SK-N-SH treated with all-trans-retinoic acid at 6 μM for 48 hours (cell line): Measurements from ENCODE around the gene SCIN.

ENCODE experiments used
- ATAC-seq: fragments of 200-7000 bp; cut with Tn5 transposase; 3 replicates; pipeline ENCODE4 v1.9.1; 2020; ENCODE audit warnings: mild to moderate bottlenecking, moderate library complexity
- ARNTL ChIP-seq: fragments of 450-650 bp; formaldehyde crosslinking; IDR thresholded peaks from 2 replicates; pipeline ENCODE4 v1.5.0; 2020; ENCODE audit warnings: low read depth, mild to moderate bottlenecking, moderate library complexity, borderline replicate concordance
- BACH2 ChIP-seq: fragments of 250-450 bp; sonication (Bioruptor Pico); IDR thresholded peaks from 2 replicates; pipeline ENCODE4 v1.9.0; 2021; ENCODE audit warnings: mild to moderate bottlenecking, borderline replicate concordance
- CSDC2 ChIP-seq: fragments of 250-450 bp; sonication (Bioruptor Pico); IDR thresholded peaks from 2 replicates; pipeline ENCODE4 v1.5.0; 2020; ENCODE audit warnings: mild to moderate bottlenecking, moderate library complexity
- ESRRG ChIP-seq: fragments of 250-450 bp; sonication (Bioruptor Pico); IDR thresholded peaks from 2 replicates; pipeline ENCODE4 v1.6.1; 2021; ENCODE audit warnings: mild to moderate bottlenecking
- GLIS3 ChIP-seq: fragments of 250-450 bp; sonication (Bioruptor Pico); IDR thresholded peaks from 2 replicates; pipeline ENCODE4 v1.5.0; 2020; ENCODE audit warnings: mild to moderate bottlenecking, moderate library complexity
- ISL1 ChIP-seq: fragments of 250-450 bp; sonication (Bioruptor Pico); IDR thresholded peaks from 2 replicates; pipeline ENCODE4 v2.1.2; 2022; ENCODE audit warnings: mild to moderate bottlenecking, moderate library complexity
- OSR1 ChIP-seq: fragments of 250-450 bp; sonication (Bioruptor Pico); IDR thresholded peaks from 2 replicates; pipeline ENCODE4 v1.8.0; 2022; ENCODE audit warnings: moderate library complexity, mild to moderate bottlenecking, inconsistent platforms
- PPARA ChIP-seq: fragments of 250-450 bp; sonication (Bioruptor Pico); IDR thresholded peaks from 2 replicates; pipeline ENCODE4 v1.5.0; 2020; ENCODE audit warnings: mild to moderate bottlenecking, borderline replicate concordance
- RARB ChIP-seq: fragments of 250-450 bp; sonication (Bioruptor Pico); IDR thresholded peaks from 2 replicates; pipeline ENCODE4 v1.8.0; 2021; ENCODE audit warnings: mild to moderate bottlenecking, moderate library complexity
- SNAI2 ChIP-seq: fragments of 250-450 bp; sonication (Bioruptor Pico); IDR thresholded peaks from 2 replicates; pipeline ENCODE4 v1.5.0; 2020; ENCODE audit warnings: mild to moderate bottlenecking, moderate library complexity
- TCF4 ChIP-seq: fragments of 250-450 bp; sonication (Bioruptor Pico); IDR thresholded peaks from 2 replicates; pipeline ENCODE4 v1.8.0; 2021; ENCODE audit warnings: mild to moderate bottlenecking, moderate library complexity, borderline replicate concordance
- TOX ChIP-seq: fragments of 250-450 bp; sonication (Bioruptor Pico); IDR thresholded peaks from 2 replicates; pipeline ENCODE4 v1.8.0; 2021; ENCODE audit warnings: mild to moderate bottlenecking, moderate library complexity, borderline replicate concordance
- ZFP3 ChIP-seq: fragments of 250-450 bp; sonication (Bioruptor Pico); IDR thresholded peaks from 2 replicates; pipeline ENCODE4 v1.5.0; 2020; ENCODE audit warnings: mild to moderate bottlenecking, moderate library complexity
- ZFP30 ChIP-seq: fragments of 450-650 bp; formaldehyde crosslinking; IDR thresholded peaks from 2 replicates; pipeline ENCODE4 v1.5.0; 2022; ENCODE audit warnings: mild to moderate bottlenecking, moderate library complexity
- ZNF565 ChIP-seq: fragments of 450-650 bp; formaldehyde crosslinking; conservative IDR thresholded peaks from 2 replicates; pipeline ENCODE4 v1.5.0; 2020; ENCODE audit warnings: low read depth, mild to moderate bottlenecking, moderate library complexity
- ZNF70 ChIP-seq: fragments of 450-650 bp; formaldehyde crosslinking; IDR thresholded peaks from 2 replicates; pipeline ENCODE4 v1.5.0; 2020; ENCODE audit warnings: mild to moderate bottlenecking, moderate library complexity
- ZNF8 ChIP-seq: fragments of 450-650 bp; formaldehyde crosslinking; IDR thresholded peaks from 2 replicates; pipeline ENCODE4 v1.5.0; 2020; ENCODE audit warnings: mild to moderate bottlenecking, moderate library complexity
- TF ChIP-seq, protein P1 (sequence below): fragments of 250-450 bp; sonication (Bioruptor Pico); IDR thresholded peaks from 2 replicates; pipeline ENCODE4 v1.8.0; 2021; ENCODE audit warnings: low read depth, mild to moderate bottlenecking, moderate library complexity, borderline replicate concordance
- TF ChIP-seq, protein P2 (sequence below): fragments of 250-450 bp; sonication (Bioruptor Pico); IDR thresholded peaks from 2 replicates; pipeline ENCODE4 v1.5.1; 2020; ENCODE audit warnings: low read depth, mild to moderate bottlenecking, moderate library complexity
- TF ChIP-seq, protein P3 (sequence below): fragments of 250-450 bp; sonication (Bioruptor Pico); IDR thresholded peaks from 2 replicates; pipeline ENCODE4 v1.8.0; 2020; ENCODE audit warnings: mild to moderate bottlenecking, moderate library complexity, borderline replicate concordance
- TF ChIP-seq, protein P4 (sequence below): fragments of 250-450 bp; sonication (Bioruptor Pico); IDR thresholded peaks from 2 replicates; pipeline ENCODE4 v1.5.0; 2020; ENCODE audit warnings: mild to moderate bottlenecking, moderate library complexity
- TF ChIP-seq, protein P5 (sequence below): fragments of 250-450 bp; sonication (Bioruptor Pico); IDR thresholded peaks from 2 replicates; pipeline ENCODE4 v1.5.1; 2021; ENCODE audit warnings: mild to moderate bottlenecking, moderate library complexity

The SCIN gene

DNA sequence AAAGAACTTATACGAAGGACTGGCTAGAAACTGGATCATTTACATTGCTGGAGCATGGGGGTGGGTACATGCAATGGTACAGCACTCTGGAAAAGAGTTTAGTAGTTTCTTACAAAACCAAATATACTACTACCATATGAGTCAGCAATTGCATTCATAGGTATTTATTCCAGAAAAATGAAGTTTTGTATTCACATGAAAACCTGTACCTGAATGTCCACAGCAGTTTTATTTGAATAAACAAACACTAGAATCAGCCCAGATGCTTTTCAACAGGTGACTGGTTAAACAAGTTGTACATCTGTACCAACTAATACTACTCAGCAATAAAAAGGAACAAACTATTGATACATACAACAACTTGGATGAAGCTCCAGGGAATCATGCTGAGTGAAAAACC is 3.4 kb downstream of the SCIN start (continued):
- TF ChIP-seq, protein P1, sequence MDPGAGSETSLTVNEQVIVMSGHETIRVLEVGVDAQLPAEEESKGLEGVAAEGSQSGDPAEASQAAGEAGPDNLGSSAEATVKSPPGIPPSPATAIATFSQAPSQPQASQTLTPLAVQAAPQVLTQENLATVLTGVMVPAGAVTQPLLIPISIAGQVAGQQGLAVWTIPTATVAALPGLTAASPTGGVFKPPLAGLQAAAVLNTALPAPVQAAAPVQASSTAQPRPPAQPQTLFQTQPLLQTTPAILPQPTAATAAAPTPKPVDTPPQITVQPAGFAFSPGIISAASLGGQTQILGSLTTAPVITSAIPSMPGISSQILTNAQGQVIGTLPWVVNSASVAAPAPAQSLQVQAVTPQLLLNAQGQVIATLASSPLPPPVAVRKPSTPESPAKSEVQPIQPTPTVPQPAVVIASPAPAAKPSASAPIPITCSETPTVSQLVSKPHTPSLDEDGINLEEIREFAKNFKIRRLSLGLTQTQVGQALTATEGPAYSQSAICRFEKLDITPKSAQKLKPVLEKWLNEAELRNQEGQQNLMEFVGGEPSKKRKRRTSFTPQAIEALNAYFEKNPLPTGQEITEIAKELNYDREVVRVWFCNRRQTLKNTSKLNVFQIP (CRISPR knock-in tag) = no peak
- TF ChIP-seq TCF4 (CRISPR knock-in tag) = no peak
- TF ChIP-seq ZFP30 (CRISPR knock-in tag) = no peak
- TF ChIP-seq ZNF565 (CRISPR knock-in tag) = no peak

DNA sequence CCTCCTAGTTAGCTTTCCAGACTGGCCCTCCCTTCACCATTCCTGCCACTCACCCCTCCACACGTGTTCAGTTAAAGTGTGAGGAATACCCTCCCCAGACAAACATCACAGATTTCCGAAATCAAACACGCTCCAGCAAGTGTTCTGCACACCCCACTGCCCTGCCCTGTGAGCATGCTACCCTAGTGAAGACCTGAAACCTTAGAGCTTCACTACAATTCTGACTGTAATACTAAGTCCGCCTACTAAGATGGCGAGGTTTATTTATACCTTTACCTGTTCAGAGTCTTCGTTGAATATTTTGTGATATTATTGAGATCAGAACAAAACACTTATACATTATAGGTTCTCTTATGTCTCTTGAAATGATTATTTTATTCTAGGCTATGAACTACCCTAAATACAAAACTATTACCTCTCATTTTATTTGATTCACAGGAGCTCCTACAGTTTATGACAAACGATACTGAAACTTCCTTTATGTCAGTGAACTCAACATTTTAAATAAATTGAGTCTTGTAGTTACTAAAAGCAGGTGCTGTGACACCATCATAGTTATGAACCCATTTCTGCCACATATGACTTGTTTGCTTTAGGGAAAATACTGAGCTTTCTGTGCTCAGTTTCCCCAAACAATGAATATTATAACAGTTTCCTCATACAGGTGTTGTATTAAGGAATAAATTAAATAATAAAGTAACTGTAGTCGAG is 8.6 kb downstream of the SCIN start:
- ATAC-seq = no peak
- no peak for TF ChIP-seq ARNTL (CRISPR knock-in tag)
- TF ChIP-seq ISL1 (CRISPR knock-in tag) = no peak
- TF ChIP-seq OSR1 = no peak
- TF ChIP-seq CSDC2 (CRISPR knock-in tag) = no peak
- TF ChIP-seq ZNF565 (CRISPR knock-in tag) = no peak
- TF ChIP-seq ESRRG (CRISPR knock-in tag) = no peak
- TF ChIP-seq ZNF8 (CRISPR knock-in tag) = no peak
- no peak for TF ChIP-seq ZFP30 (CRISPR knock-in tag)
- no peak for TF ChIP-seq BACH2
- no peak for TF ChIP-seq ZNF70 (CRISPR knock-in tag)
- TF ChIP-seq, protein P2, sequence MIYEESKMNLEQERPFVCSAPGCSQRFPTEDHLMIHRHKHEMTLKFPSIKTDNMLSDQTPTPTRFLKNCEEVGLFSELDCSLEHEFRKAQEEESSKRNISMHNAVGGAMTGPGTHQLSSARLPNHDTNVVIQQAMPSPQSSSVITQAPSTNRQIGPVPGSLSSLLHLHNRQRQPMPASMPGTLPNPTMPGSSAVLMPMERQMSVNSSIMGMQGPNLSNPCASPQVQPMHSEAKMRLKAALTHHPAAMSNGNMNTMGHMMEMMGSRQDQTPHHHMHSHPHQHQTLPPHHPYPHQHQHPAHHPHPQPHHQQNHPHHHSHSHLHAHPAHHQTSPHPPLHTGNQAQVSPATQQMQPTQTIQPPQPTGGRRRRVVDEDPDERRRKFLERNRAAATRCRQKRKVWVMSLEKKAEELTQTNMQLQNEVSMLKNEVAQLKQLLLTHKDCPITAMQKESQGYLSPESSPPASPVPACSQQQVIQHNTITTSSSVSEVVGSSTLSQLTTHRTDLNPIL (CRISPR knock-in tag) = no peak
- TF ChIP-seq GLIS3 (CRISPR knock-in tag) = no peak
- no peak for TF ChIP-seq RARB (CRISPR knock-in tag)
- no peak for TF ChIP-seq TCF4 (CRISPR knock-in tag)
- no peak for TF ChIP-seq SNAI2 (CRISPR knock-in tag)

DNA sequence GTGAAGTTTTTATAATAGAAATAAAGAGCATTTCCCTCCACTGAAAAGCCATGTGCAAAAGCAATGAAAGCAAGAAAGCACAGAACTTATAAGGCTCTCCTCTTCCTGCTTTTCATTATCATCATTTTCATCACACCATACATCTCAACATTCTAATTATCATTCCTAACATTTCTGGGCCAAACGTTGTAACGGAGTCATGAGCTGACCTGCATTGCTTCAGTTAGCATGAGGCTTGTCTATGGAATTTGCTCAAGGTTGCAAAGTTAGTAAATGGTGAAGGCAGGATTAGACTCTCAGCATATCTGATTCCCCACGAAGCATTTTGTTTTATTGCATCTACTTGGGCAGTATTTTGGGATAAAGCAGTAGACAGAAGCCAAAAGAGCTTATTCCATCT is 11.4 kb downstream of the SCIN start:
- peak; percentile 30; the same call in 1 of the 3 replicates for ATAC-seq
- no peak for TF ChIP-seq ZFP3
- peak; percentile 51; the same call in 1 of the 2 replicates for TF ChIP-seq ISL1 (CRISPR knock-in tag)
- TF ChIP-seq, protein P3, sequence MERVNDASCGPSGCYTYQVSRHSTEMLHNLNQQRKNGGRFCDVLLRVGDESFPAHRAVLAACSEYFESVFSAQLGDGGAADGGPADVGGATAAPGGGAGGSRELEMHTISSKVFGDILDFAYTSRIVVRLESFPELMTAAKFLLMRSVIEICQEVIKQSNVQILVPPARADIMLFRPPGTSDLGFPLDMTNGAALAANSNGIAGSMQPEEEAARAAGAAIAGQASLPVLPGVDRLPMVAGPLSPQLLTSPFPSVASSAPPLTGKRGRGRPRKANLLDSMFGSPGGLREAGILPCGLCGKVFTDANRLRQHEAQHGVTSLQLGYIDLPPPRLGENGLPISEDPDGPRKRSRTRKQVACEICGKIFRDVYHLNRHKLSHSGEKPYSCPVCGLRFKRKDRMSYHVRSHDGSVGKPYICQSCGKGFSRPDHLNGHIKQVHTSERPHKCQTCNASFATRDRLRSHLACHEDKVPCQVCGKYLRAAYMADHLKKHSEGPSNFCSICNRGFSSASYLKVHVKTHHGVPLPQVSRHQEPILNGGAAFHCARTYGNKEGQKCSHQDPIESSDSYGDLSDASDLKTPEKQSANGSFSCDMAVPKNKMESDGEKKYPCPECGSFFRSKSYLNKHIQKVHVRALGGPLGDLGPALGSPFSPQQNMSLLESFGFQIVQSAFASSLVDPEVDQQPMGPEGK (CRISPR knock-in tag) = no peak

DNA sequence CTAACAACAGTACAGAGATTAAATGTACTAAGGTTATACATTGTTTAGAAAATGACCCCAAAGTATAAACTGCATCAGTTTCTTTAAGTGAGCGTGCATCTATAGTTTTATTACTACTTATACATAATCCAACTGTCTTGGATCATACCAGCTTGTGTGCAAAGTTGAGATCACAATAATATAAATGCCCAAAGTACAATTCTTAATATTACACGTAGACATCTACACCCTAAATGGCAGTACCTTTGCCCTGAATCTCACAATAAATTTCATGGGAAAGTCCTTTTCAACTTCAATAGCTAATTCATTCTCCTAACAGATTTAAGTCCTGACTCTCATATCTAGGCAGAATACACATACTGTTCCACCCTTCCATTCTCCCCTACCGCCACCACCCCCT is 11.8 kb downstream of the SCIN start:
- ATAC-seq = no peak
- TF ChIP-seq, protein P1 (CRISPR knock-in tag) = no peak
- TF ChIP-seq RARB (CRISPR knock-in tag) = no peak
- TF ChIP-seq TCF4 (CRISPR knock-in tag) = no peak
- TF ChIP-seq ESRRG (CRISPR knock-in tag) = no peak
- no peak for TF ChIP-seq TOX (CRISPR knock-in tag)
- no peak for TF ChIP-seq ZNF8 (CRISPR knock-in tag)
- TF ChIP-seq, protein P4, sequence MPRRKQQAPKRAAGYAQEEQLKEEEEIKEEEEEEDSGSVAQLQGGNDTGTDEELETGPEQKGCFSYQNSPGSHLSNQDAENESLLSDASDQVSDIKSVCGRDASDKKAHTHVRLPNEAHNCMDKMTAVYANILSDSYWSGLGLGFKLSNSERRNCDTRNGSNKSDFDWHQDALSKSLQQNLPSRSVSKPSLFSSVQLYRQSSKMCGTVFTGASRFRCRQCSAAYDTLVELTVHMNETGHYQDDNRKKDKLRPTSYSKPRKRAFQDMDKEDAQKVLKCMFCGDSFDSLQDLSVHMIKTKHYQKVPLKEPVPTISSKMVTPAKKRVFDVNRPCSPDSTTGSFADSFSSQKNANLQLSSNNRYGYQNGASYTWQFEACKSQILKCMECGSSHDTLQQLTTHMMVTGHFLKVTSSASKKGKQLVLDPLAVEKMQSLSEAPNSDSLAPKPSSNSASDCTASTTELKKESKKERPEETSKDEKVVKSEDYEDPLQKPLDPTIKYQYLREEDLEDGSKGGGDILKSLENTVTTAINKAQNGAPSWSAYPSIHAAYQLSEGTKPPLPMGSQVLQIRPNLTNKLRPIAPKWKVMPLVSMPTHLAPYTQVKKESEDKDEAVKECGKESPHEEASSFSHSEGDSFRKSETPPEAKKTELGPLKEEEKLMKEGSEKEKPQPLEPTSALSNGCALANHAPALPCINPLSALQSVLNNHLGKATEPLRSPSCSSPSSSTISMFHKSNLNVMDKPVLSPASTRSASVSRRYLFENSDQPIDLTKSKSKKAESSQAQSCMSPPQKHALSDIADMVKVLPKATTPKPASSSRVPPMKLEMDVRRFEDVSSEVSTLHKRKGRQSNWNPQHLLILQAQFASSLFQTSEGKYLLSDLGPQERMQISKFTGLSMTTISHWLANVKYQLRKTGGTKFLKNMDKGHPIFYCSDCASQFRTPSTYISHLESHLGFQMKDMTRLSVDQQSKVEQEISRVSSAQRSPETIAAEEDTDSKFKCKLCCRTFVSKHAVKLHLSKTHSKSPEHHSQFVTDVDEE = no peak
- TF ChIP-seq, protein P5, sequence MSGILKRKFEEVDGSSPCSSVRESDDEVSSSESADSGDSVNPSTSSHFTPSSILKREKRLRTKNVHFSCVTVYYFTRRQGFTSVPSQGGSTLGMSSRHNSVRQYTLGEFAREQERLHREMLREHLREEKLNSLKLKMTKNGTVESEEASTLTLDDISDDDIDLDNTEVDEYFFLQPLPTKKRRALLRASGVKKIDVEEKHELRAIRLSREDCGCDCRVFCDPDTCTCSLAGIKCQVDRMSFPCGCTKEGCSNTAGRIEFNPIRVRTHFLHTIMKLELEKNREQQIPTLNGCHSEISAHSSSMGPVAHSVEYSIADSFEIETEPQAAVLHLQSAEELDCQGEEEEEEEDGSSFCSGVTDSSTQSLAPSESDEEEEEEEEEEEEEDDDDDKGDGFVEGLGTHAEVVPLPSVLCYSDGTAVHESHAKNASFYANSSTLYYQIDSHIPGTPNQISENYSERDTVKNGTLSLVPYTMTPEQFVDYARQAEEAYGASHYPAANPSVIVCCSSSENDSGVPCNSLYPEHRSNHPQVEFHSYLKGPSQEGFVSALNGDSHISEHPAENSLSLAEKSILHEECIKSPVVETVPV (CRISPR knock-in tag) = no peak
- no peak for TF ChIP-seq ZNF565 (CRISPR knock-in tag)
- no peak for TF ChIP-seq SNAI2 (CRISPR knock-in tag)
- TF ChIP-seq ARNTL (CRISPR knock-in tag) = no peak
- no peak for TF ChIP-seq PPARA (CRISPR knock-in tag)
- TF ChIP-seq ISL1 (CRISPR knock-in tag) = no peak
- TF ChIP-seq BACH2 = no peak
- TF ChIP-seq OSR1 = no peak
- TF ChIP-seq, protein P2 (CRISPR knock-in tag) = no peak
